Left kidney (tissue), 2 donors: ENCODE results near the gene TNFRSF19. TPM values are rescaled to one million over a fixed set of nuclear protein-coding genes. Genes with fewer than 3 reads are reported as not detected.

Experiments
- DNase-seq: peaks from one replicate; pipeline ENCODE4 v3.0.0-alpha.2; 2013
- polyA plus RNA-seq: library from polyadenylated mRNA; unstranded; fragments of 120-200 nt; gene quantifications from one replicate; pipeline ENCODE4 v1.2.1, GENCODE V29; 2013; ENCODE audit not compliant: insufficient read length

The TNFRSF19 gene
- polyA plus RNA-seq, 1 donor = 60.8 TPM

DNA sequence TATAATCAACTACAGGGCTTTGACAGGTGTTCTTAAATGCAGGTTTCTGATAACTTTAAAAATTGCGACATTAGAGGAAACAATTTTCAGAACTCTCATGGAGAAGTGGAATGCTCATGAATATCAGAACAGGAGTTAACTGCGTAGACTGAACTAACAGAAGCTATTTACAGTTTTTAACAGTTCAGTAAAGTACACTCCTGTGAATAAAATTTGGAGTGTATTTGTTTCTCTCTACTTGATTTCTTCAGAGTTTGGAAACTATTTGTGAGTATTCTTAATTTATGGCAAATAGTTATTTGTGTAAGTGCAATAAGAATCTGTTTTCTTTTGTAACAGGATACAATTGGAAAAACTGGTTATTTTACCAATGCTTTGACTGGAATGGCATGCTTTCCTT, 114.4 kb downstream of the TNFRSF19 start:
- DNase-seq = no peak

DNA sequence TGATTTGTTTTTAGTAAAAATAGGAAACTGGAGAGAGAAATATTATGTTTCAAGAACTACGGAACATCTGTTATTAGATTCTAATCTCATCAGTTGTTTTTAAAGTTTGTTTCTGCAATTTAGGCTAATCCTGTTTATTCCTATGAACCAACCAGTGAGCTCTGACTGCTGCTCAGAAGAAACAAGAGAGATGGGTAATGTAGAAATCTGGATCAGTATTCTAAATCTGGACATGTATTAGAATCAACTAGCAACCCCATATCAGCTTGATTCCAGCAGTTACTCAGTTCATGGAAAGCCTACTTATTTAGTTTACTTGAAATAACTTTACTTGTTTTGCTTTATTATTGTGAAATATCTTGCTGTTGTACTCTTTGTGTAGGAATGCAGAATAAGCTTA, 115.2 kb downstream of the TNFRSF19 start:
- DNase-seq = no peak

DNA sequence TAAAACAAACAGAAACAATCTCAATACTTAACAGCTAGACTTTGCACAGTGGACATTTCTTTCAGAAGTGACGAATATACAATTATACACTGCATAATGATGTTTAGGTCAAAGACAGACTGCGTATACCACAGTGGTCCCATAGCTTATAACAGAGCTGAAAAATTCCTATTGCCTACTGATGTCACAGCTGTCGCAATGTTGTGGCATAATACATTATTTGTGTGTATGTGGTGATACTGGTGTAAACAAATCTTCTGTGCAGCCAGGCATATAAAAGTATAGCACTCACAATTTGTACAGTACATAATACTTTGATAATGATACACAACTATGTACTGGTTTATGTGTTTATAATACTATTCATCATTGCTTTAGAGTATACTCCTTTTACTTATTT, 116.7 kb downstream of the TNFRSF19 start:
- DNase-seq = no peak

DNA sequence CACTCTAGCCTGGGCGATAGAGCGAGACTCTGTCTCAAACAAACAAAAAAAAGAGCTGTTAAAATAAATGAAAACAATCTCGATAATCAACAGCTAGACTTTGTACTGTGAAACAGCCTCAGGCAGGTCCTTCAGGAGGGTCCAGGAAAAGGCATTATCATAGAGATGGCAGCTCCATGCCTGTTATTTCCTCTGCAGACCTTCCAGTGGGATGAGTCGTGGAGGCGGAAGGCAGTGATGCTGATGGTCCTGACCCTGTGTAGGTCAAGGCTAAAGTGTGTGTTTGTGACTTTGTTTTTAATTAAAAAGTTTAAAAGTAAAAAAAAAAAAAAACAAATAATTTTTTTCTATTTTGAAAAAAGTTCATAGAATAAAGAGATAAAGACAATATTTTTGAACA, 117.4 kb downstream of the TNFRSF19 start:
- no peak for DNase-seq

DNA sequence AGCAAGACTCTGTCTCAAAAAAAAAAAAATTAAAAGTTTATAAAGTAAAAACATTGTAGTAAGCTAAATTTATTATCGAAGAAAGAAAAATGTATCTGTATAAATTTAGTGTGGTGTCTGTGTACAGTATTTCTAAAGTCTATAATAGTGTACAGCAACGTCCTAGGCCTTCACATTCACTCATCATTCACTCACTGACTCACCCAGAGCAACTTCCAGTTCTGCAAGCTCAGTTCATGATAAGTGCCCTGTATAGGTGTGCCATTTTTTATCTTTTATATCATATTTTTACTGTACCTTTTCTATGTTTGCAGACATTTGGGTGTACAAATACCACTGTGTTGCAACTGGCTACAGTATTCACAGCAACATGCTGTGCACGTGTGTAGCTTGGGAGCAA, 118.1 kb downstream of the TNFRSF19 start:
- no peak for DNase-seq

DNA sequence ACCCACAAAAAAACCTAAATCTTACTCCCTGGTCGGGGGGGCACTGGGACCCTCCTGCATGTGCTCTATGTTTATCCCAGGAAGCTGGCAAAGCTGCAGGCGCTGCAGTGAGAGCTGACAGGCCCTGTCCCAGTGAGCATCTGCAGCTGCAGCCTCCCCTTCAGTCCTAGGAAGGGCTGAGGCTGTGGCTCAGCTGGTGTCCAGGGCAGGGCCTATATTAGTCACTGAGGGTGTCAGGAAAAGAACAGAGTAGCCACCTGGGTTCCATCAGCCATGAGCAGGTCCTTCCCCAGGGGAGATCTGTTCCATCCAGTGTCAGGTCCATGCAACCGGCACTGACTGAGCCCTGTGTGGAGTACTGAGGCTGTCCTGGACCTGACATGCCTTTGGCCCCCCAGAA, 120.5 kb downstream of the TNFRSF19 start:
- no peak for DNase-seq

DNA sequence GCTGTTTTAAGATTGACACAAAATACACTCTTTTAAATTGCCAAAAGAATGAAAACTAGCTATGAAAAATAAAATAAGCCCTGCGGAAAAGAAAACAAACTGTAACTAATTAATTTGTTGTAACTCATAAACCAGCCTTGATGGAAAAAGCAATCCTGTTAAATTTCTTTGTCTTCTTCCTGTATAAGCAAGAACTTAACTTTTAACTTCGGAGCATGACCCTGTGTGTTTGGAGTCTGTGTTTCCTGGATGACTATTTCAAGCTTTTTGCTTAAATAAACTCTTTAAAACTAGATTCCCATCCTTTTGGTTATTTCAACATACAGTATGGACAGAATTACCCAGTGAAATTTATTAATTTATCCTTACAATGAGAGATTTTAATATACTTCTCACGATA, 122.6 kb downstream of the TNFRSF19 start:
- no peak for DNase-seq

DNA sequence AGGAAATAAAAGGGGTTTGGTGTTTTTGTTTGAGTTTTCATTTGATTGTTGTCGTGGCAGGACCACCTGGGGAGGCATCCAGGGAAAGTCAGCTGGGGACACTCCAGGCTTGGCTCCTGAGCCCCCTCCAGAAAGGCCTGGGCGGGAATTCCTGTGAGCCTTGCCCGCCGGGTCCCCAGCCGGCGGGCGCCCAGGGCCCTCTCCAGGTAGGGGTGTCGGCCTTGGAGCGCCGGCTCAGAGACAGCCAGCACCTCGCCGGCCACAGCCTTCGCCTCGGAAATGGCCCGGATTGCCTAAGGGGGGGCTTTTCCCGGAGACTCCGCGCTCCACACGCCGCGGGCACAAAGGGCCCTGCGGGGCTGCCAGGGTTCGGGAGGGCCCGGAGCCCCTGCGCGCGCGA, 125.0 kb downstream of the TNFRSF19 start:
- DNase-seq = no peak

DNA sequence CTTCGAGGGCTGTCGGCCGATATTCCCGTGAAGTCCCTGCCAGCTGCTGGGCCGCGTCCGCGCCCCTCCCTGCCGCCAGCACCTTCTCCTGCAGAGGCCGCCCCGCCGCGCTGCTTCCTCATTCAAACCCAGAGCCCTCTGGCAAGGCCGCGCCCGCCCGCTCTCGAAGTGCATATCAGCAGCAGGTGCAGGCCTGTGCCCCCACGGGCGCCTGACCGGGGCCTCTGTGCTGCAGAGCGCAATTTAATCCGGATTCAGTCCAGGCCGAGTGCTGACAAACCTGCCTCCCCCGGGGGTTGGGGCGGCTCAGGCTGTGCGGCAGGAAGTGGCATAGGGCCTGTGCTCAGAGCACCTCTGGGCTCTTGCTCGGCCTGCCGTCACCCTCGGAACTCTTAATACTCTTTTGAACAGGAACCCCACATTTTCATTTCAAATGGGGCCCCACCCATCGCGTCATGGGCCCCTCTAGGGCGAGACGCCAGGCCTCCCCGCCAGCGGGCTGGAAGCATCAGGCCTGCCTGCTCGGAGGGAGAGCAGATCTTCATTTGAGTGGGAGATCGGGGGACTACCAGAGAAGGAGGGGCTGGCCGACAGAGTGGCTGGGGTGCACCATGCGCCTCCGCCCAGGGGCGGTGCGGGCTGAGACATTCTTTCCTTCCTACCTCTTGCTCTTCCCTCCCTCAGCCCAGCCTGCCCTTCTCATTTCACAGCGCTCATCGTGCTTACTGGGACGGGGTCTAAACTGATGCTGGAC, 125.7 kb downstream of the TNFRSF19 start:
- no peak for DNase-seq

DNA sequence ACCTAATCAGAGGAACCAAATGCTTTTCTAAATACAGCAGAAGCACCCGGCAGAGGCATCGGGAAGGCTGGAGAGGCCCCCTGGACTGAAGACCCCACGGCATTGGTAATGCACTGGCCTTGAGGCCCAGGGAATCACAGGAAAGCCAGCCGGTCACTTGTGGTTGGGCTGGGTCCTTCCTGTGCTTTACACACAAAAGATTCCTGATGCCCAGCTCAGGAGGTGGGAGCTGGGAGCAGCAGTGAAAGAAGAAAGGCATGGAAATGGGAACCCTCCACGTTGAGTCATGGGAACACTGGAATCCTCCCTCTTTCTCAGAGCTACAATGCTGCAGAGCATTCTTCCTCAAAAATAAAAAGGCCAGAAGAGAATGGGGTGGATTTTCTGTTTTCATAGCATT, 126.4 kb downstream of the TNFRSF19 start:
- no peak for DNase-seq

DNA sequence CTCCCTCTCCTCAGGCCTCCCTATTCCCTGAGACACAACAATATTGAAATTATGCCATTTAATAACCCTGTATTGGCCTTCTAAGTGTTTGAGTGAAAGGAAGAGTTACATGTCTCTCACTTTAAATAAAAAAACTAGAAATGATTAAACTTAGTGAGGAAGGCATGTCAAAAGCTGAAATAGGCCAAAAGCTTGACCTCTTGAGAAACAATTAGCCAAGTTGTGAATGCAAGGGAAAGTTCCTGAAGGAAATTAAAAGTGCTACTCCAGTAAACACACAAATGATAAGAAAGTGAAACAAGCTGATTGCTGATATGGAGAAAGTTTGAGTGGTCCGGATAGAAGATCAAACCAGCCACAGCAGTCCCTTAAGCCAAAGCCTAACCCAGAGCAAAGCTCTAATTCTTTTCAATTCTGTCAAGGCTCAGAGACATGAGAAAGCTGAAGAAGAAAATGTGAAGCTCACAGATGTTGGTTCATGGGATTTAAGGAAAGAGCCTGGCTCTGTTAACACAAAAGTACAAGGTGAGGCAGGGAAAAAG, 127.6 kb downstream of the TNFRSF19 start:
- no peak for DNase-seq

DNA sequence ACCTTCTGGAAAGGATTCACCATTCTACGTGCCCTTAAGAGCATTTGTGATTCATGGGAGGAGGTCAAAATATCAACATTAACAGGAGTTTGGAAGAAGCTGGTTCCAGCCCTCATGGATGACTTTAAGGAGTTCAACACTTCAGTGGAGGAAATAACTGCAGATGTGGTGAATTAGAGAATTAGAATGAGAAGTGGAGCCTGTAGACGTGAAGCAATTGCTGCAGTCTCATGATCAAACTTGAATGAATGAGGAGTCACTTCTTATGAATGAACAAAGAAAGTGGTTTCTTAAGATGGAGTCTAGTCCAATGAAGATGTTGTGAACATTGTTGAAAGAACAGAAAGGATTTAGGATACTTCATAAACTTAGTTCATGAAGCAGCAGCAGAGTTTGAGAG, 129.1 kb downstream of the TNFRSF19 start:
- no peak for DNase-seq

DNA sequence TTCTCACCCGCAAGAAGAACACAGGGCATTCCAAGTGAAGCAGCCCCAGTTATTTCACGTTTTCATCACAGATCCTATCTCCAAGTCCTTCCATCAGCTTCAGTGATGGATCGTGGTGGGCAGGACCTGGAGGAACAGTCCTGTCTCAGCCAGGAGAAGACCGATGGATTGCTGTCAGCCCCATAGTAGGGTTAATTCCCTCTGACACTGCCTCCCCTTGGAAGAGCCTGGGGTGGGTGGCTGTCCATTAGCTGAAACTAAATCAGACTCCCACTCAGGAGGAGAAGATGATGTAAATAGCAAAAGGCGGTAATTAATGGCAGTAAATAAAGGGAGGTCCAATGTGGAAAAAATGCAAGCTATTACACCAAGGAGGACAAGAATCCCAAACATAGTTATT, 131.0 kb downstream of the TNFRSF19 start:
- no peak for DNase-seq

DNA sequence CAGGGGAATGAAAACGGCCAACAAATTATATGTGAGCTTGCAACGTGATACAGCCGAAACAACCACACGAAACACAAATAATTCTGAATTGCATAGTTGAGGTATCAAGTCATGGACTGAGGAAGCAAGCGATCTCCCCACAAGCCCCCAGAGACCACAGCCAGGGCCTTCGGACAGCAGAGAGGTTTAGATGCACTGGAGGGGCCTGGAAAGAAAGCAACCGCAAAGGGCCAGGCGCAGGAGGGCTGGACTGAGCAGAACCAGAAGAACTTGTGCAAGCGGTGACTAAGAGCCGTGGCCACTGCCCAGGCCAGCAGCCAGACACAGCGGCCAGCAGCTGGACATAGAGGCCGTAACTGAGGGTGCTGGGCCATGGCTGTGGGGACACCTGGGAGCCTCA, 131.4 kb downstream of the TNFRSF19 start:
- no peak for DNase-seq

DNA sequence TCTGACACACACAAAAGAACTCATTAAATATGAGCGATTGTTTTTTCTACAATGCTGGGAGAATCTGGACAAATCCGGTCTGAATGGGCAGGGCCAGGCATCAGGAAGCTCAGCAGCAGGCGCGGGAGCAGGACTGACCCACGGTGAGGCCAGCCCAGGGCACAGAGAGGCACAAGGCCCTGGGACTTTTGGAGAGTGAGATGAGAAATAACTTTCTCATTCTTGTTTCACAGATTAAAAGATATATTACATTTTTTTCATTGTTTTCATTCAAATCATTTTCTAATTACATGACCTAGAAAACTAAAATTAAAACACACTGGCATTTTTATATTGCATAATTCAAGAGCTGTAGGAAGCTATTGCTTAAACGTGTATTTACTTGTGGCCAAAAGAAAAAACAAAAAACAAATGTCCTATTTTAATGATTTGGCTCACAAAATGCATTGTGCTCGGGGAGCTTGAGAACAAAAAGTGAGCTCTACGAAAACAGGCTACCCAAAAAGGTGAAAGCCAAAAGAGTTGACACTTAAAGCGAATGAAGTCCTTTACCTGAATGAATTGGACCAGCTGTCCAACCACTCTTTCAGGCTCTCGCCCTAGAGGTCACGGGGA, 133.1 kb downstream of the TNFRSF19 start:
- DNase-seq = no peak

DNA sequence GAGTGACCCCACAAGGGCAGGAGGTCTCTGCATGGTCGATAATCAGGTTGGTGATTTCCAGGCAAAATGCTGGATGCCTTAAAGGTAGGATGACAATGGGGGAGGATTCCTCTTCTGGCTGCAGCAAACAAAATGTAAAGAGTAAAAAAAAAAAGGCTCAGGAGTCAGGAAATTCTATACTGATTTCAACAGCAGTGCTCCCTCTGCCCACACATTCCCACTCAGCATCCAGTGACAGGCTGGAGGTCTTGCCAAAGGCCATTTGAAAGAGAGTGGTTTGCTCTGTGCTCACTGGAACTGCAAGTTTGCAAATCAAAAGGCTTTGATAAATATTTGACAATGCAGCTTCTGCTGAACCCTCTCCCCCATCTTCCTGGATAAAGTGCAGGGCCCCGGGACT, 135.4 kb downstream of the TNFRSF19 start:
- no peak for DNase-seq

DNA sequence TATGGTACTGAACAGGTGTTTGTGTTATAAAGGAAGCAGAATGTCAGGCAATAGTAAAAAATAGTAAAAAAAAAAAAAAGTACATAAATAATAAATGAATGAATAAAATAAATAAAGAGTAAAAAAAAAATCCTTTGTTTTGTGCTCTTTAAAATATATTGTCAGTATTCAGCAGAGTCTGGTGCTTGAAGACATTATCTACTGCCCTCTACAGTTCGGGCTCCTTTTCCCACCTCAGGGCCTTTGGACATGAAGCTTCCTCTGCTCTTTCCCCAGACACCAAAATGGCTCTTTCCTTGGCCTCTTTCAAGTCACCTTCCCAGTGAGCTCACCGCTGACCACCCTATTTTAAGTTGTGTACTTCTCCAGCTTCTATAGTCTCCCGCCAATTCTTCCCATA, 137.5 kb downstream of the TNFRSF19 start:
- DNase-seq = no peak

DNA sequence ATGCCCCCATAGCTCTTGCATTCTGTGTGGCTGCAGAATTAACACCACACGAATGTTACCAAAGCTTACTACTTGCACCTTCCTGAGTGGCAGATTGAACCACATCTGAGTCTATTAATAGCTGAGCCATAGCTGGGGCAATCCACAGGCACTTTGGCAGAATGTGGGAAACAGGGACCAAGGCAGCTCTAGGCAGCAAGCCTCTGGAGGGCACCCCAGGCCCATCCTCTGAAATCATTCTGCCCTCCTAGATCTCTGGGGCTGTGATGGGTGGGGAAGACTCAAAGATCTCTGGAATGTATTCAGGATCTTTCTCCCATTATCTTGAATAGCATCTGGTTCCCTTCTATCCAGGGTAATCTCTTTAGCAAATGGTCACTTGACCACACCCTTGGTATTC, 139.3 kb downstream of the TNFRSF19 start:
- no peak for DNase-seq

DNA sequence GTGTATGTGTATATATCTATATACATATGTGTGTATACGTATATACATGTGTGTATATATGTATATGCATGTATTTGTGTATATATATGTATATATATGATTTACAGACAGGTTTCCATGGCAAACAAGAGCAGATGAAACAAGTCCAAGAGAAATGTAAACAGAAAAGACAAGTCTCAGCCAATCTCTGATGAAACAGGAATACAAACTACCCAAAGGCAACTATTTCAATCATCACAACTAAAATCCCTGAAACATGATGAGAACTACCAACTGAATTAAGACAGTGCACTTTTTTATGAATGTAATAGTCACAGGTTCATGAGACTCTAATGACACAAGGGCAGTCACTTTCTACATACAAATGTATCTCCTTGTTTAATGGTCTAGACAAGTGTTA, 140.2 kb downstream of the TNFRSF19 start:
- DNase-seq = no peak

DNA sequence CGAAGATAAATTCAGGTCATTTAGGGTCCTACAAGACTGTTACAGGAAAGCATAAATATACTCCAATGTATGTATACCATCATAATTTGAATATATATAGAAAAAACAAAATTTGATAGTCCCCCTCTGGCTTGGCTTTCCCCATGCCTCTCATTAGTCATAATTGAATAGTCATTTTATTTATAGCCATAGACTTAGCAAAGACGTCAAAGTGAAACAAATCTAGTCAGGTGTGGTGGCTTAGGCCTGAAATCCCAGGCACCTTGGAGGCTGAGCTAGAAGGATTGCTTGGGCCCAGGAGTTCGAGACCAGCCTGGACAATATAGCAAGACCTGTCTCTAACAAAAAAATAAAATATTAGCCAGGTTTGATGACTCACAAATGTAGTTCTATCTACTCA, 141.1 kb downstream of the TNFRSF19 start:
- no peak for DNase-seq

DNA sequence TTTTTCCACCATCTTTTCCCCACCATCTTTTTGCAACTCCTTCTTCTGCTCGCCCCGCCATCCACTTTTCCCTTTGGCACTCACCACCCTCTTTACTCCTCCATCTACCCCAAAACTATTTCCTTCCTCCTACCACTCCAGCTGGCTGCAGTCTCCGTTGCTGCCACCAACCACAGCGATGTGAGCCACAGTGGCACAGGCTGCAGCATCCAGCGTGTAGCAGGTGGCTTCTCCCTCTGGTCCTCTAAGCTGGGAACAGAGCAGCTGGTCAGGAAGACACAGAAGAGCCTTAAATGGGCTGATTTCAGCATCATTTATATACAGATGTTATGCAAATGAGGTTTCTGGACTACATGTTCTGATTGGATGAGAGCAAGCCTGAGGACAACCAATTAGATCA, 144.5 kb downstream of the TNFRSF19 start:
- DNase-seq = no peak

DNA sequence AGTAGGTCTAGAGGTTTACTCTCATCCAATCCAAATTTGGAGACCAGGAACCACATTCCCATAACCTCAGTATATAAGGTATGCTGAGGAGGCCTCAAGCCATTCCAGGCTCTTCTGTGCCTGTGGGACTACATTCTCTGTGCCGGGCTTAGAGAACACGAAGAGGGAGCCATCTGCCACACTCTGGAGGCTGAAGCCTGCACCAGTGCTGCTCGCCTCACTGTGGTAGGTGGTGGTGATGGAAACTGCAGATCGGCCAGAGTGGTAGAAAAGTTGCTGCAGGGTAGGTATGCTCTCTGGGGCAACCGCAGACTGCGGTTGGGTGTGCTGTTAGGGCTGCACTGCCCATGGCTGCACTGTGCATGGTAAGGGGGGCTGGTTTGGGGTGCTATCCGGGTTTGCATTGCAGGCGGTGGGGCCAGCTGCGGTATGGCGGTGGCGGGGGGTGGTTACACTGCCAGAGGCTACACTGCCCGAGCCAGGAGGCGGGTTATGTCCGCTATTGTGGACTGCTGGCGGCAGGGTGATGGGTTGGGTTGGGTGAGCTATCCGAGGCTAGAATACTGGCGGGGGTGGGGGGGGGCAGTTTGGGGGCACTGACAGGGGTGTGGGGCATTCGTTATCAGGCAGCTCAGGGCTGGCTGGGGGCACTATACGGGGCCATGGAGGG, 145.0 kb downstream of the TNFRSF19 start:
- DNase-seq = no peak

DNA sequence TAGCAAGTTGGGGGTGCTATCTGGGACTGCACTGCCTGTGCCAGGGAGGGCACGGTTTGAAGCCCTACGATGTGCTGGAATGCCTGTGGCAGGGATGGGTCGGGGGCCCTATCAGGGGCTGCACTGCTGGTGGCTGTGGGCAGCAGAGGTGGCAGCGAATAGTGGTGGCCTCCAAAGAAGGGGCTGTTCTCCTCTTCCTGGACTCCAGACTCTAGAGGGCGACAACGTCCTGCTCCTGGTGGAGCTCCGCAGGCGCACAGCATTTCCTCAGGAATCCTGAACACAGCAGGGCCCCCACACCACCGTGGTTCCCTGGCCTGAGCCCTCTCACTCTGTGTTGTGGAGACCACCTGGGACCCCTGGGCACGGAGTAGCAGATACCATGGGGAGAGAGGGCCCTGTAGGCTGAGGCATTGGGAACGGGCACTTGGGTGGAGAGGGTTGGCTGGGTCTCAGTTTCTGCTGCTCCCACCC, 145.6 kb downstream of the TNFRSF19 start:
- no peak for DNase-seq
